ENCODE results near the gene CNDP2. TPM values are rescaled to one million over a fixed set of nuclear protein-coding genes. Genes with fewer than 3 reads are reported as not detected.

CNDP2 gene
- total and polyA plus RNA-seq, 2 of the 13 experiments (the other 11 are each of a cell fraction or from before 2014, with no cell fraction given), result 64.7 to 80.8 TPM

DNA sequence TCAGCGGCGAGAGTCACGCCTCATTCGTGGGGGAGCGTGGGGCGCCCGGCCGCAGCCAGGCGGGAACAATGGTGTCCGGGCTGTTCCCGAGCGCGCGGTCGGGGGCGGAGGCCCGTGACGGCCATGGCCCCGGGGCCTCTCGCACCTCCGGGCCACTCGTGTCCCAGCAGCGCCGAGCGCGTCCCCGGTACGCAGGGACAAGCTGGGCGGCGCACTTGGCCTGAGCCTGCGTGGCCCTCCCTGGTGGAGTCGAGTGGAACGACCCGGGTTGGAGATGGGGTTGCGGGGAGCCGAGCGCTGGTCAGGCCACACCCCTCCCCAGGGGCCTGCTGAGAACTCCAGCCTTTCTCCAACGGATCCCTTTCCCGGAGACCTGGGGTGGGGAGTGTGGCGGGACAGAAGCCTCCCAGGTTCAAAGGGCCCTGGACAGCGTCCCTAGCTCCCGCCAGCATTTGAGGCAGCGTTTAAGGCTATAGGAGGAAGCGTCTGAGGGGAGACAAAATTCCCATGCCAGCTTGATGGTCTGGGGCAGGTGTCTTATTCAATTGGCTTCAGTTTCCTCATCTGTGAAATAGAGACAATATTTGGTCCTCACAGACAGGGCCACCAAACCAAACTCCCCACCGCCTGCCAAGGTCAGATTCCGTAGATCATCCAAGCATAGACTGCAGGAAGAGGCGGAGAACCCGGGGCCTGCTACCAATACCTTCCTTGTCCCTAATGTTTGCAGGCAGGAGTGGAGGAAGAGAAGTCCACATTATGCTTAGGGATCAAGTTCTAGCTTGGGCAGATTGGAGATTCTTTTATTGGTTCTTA is 553 bp downstream of the CNDP2 start (continued):
- TF ChIP-seq, protein P1, sequence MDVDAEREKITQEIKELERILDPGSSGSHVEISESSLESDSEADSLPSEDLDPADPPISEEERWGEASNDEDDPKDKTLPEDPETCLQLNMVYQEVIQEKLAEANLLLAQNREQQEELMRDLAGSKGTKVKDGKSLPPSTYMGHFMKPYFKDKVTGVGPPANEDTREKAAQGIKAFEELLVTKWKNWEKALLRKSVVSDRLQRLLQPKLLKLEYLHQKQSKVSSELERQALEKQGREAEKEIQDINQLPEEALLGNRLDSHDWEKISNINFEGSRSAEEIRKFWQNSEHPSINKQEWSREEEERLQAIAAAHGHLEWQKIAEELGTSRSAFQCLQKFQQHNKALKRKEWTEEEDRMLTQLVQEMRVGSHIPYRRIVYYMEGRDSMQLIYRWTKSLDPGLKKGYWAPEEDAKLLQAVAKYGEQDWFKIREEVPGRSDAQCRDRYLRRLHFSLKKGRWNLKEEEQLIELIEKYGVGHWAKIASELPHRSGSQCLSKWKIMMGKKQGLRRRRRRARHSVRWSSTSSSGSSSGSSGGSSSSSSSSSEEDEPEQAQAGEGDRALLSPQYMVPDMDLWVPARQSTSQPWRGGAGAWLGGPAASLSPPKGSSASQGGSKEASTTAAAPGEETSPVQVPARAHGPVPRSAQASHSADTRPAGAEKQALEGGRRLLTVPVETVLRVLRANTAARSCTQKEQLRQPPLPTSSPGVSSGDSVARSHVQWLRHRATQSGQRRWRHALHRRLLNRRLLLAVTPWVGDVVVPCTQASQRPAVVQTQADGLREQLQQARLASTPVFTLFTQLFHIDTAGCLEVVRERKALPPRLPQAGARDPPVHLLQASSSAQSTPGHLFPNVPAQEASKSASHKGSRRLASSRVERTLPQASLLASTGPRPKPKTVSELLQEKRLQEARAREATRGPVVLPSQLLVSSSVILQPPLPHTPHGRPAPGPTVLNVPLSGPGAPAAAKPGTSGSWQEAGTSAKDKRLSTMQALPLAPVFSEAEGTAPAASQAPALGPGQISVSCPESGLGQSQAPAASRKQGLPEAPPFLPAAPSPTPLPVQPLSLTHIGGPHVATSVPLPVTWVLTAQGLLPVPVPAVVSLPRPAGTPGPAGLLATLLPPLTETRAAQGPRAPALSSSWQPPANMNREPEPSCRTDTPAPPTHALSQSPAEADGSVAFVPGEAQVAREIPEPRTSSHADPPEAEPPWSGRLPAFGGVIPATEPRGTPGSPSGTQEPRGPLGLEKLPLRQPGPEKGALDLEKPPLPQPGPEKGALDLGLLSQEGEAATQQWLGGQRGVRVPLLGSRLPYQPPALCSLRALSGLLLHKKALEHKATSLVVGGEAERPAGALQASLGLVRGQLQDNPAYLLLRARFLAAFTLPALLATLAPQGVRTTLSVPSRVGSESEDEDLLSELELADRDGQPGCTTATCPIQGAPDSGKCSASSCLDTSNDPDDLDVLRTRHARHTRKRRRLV (CRISPR knock-in tag; IDR thresholded peaks at IDR 0.05), result no peak
- TF ChIP-seq, protein P2, sequence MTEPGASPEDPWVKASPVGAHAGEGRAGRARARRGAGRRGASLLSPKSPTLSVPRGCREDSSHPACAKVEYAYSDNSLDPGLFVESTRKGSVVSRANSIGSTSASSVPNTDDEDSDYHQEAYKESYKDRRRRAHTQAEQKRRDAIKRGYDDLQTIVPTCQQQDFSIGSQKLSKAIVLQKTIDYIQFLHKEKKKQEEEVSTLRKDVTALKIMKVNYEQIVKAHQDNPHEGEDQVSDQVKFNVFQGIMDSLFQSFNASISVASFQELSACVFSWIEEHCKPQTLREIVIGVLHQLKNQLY (CRISPR knock-in tag; IDR thresholded peaks at IDR 0.05), result no peak
- TF ChIP-seq HMGA1 (CRISPR knock-in tag; conservative IDR thresholded peaks at IDR 0.05), result no peak
- TF ChIP-seq ZNF180 (CRISPR knock-in tag; IDR thresholded peaks at IDR 0.05; ENCODE audit: borderline replicate concordance, low read depth), result no peak
- TF ChIP-seq ZEB1 (IDR thresholded peaks at IDR 0.05; ENCODE audit: insufficient replicate concordance, low read depth), result no peak
- TF ChIP-seq, protein P3, sequence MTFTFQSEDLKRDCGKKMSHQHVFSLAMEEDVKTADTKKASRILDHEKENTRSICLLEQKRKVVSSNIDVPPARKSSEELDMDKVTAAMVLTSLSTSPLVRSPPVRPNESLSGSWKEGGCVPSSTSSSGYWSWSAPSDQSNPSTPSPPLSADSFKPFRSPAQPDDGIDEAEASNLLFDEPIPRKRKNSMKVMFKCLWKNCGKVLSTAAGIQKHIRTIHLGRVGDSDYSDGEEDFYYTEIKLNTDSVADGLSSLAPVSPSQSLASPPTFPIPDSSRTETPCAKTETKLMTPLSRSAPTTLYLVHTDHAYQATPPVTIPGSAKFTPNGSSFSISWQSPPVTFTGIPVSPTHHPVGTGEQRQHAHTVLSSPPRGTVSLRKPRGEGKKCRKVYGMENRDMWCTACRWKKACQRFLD (CRISPR knock-in tag; IDR thresholded peaks at IDR 0.05; ENCODE audit: borderline replicate concordance), result no peak
- TF ChIP-seq, protein P4, sequence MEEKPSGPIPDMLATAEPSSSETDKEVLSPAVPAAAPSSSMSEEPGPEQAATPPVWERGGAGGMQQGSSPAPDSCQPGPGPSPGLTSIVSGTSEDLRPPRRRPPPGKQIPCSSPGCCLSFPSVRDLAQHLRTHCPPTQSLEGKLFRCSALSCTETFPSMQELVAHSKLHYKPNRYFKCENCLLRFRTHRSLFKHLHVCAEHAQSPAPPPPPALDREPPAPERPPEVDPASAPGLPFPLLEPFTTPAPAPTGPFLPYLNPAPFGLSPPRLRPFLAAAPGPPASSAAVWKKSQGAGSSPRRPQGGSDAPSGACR (CRISPR knock-in tag; IDR thresholded peaks at IDR 0.05), result no peak
- TF ChIP-seq HNF1B (CRISPR knock-in tag; IDR thresholded peaks at IDR 0.05), result no peak
- no peak for TF ChIP-seq ZNF446 (CRISPR knock-in tag; IDR thresholded peaks at IDR 0.05)
- TF ChIP-seq JDP2 (CRISPR knock-in tag; IDR thresholded peaks at IDR 0.05; ENCODE audit: borderline replicate concordance), result no peak
- no peak for TF ChIP-seq ESRRA (CRISPR knock-in tag; IDR thresholded peaks at IDR 0.05; ENCODE audit: low read depth)
- 0 out of 2 replicates have a peak, but pooled peaks have one; percentile 45 for TF ChIP-seq ZNF782 (CRISPR knock-in tag; IDR thresholded peaks at IDR 0.05; ENCODE audit: borderline replicate concordance)
- TF ChIP-seq ZNF776 (CRISPR knock-in tag; IDR thresholded peaks at IDR 0.05), result peak; percentile 85; the same call in 1 of the 2 replicates
- no peak for TF ChIP-seq CBX5 (CRISPR knock-in tag; IDR thresholded peaks at IDR 0.05; ENCODE audit: borderline replicate concordance)
- TF ChIP-seq ZNF557 (CRISPR knock-in tag; IDR thresholded peaks at IDR 0.05), result no peak
- TF ChIP-seq AGO2 (optimal IDR thresholded peaks at IDR 0.05; ENCODE audit: low read depth, low read length), result peak; percentile 94
- TF ChIP-seq RXRA (CRISPR knock-in tag; IDR thresholded peaks at IDR 0.05), result no peak
- TF ChIP-seq REXO4 (CRISPR knock-in tag; IDR thresholded peaks at IDR 0.05; ENCODE audit: borderline replicate concordance), result no peak
- TF ChIP-seq GATAD1 (CRISPR knock-in tag; IDR thresholded peaks at IDR 0.05), result no peak
- TF ChIP-seq ZNF615 (CRISPR knock-in tag; IDR thresholded peaks at IDR 0.05; ENCODE audit: borderline replicate concordance), result no peak

Data from HepG2 (cell line).